Measurements from ENCODE around the gene USP38. TPM values are rescaled to one million over a fixed set of nuclear protein-coding genes. Genes with fewer than 3 reads are reported as not detected.

Gene USP38
- total and polyA plus RNA-seq, 10 donors: 4.2 to 37.3 (median 25.1) TPM

DNA sequence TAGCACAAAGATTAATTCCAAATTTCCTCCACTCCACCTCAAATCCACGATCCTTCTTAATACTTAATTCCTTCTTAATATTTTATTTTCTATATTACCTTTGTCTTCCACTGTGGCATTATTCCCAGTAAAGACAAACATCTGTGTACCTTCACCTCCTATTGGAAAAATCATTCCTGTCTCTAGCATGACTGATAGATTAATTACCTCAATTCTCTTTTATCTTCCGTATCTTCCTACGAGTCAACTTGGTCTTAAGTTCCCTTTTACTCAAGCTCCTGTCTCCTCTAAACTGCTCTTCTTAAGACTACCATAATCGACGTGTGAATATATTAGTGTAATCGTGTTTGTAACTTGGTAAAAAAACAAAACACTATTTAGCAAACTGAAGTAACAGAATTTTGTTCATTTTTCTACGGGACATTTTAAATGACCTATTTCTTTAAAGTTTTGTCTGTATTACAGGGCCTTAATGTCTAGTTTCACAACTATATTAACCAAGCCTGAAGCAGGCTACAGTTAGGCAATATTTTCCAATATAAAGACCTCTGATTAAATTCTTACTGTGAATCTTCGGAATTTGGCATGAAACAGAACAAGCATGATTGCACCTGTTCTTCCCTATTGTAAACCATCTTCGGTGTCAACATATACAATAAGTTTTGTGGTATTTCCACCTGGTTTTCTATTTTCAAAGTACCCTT is 1.1 kb upstream of the USP38 start:
- DNase-seq: no peak
- peaks cover 0 to 6% (median 4%) of the 10 kb centered on the region in 8 donors for H3K9me3 ChIP-seq
- TF ChIP-seq, protein P1, sequence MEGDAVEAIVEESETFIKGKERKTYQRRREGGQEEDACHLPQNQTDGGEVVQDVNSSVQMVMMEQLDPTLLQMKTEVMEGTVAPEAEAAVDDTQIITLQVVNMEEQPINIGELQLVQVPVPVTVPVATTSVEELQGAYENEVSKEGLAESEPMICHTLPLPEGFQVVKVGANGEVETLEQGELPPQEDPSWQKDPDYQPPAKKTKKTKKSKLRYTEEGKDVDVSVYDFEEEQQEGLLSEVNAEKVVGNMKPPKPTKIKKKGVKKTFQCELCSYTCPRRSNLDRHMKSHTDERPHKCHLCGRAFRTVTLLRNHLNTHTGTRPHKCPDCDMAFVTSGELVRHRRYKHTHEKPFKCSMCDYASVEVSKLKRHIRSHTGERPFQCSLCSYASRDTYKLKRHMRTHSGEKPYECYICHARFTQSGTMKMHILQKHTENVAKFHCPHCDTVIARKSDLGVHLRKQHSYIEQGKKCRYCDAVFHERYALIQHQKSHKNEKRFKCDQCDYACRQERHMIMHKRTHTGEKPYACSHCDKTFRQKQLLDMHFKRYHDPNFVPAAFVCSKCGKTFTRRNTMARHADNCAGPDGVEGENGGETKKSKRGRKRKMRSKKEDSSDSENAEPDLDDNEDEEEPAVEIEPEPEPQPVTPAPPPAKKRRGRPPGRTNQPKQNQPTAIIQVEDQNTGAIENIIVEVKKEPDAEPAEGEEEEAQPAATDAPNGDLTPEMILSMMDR (IDR thresholded peaks at IDR 0.05 in 8 of 11, conservative IDR thresholded peaks at IDR 0.05 in 3 of 11): no peak
- TF ChIP-seq POLR2A (IDR thresholded peaks at IDR 0.05): no peak
- no peak for TF ChIP-seq POLR2AphosphoS5 (IDR thresholded peaks at IDR 0.05)
- peak overlapping the region; percentile 92 to 98 (median 96) for H3K27ac ChIP-seq
- H3K4me3 ChIP-seq: peak overlapping the region; percentile 59 to 94 (median 86)
- peaks cover 17 to 60% (median 49%) of the 10 kb centered on the region in 6 donors for H3K4me1 ChIP-seq
- no peaks in the 10 kb centered on the region for H3K36me3 ChIP-seq
- H3K27me3 ChIP-seq (replicated peaks in 1 of 7): no peaks in the 10 kb centered on the region
- 46 to 58% (median 52%) methylated on average over 9 of the region's 9 CpGs for WGBS, 5 donors
- intact Hi-C loops (cut with DNase I; ENCODE audit: low total_unique reads): loop anchor here (10.0 kb wide), 2 partner anchors 151 to 1959 kb away; partner anchors contain the start of genes GAB1 and ZNF330

DNA sequence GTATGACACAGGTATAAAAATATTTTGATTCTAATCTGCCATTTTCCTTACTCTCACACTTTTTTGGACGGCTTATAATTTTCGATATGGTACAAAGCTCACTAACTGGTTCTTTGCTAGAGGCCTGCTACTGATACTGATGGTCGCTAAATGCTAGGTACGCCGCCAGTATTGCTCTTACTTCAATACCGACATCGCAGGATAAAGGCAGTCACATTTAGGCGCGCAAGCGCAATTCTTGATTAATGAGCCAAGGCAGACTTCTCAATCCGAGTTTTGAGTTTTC is 557 bp upstream of the USP38 start:
- intact Hi-C loops (cut with DNase I; ENCODE audit: low total_unique reads): loop anchor here (10.0 kb wide), 2 partner anchors 151 to 1959 kb away; partner anchors contain the start of genes GAB1 and ZNF330
- Histone ChIP-seq H3K27me3 (replicated peaks in 1 of 7) (no peaks in the 10 kb centered on the region), H3K27ac (peak overlapping the region; percentile 92 to 98 (median 96)), H3K9me3 (peaks cover 0 to 1% (median 0%) of the 10 kb centered on the region in 8 donors), H3K4me3 (peak overlapping the region; percentile 59 to 94 (median 86)), H3K4me1 (peaks cover 22 to 65% (median 54%) of the 10 kb centered on the region in 6 donors), H3K36me3 (no peaks in the 10 kb centered on the region)
- TF ChIP-seq POLR2AphosphoS5 (IDR thresholded peaks at IDR 0.05) (no peak), POLR2A (IDR thresholded peaks at IDR 0.05) (no peak)
- TF ChIP-seq, protein P1 (IDR thresholded peaks at IDR 0.05 in 8 of 11, conservative IDR thresholded peaks at IDR 0.05 in 3 of 11): no peak
- WGBS, 5 donors: 0 to 1% (median 1%) methylated on average over 11 of the region's 11 CpGs
- DNase-seq: no peak

DNA sequence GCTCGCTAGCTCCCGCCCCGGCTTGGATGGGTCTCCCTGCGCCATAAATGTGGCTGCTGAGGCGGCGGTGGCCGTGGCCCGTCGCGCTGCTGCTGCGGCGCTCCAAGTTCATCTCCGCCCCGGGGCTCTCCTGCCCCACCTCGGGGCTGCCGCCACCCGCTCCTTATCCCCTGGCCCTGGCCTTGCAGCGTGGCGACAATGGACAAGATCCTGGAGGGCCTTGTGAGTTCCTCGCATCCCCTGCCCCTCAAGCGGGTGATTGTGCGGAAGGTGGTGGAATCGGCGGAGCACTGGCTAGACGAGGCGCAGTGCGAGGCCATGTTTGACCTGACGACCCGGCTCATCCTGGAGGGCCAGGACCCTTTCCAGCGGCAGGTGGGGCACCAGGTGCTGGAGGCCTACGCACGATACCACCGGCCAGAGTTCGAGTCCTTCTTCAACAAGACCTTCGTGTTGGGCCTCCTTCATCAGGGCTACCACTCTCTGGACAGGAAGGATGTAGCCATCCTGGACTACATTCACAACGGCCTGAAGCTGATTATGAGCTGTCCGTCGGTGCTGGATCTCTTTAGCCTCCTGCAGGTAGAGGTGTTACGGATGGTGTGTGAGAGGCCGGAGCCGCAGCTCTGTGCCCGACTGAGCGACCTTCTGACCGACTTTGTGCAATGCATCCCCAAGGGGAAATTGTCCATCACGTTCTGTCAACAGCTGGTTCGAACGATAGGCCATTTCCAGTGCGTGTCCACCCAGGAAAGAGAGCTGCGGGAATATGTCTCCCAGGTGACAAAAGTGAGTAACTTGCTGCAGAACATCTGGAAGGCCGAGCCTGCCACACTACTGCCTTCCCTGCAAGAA is 763 bp downstream of the USP38 start:
- 0 to 1% (median 0%) methylated on average over 27 to 50 of the region's 50 CpGs for WGBS, 5 donors

More for the DNA sequence above, 763 bp downstream of the USP38 start:
- peak overlapping the region; percentile 92 to 98 (median 96) for H3K27ac ChIP-seq
- H3K36me3 ChIP-seq: peaks cover 0 to 11% (median 2%) of the 10 kb centered on the region in 6 donors
- no peaks in the 10 kb centered on the region for H3K27me3 ChIP-seq (replicated peaks in 1 of 7)
- DNase-seq: peak; percentile 80
- TF ChIP-seq POLR2A (IDR thresholded peaks at IDR 0.05) (no peak), POLR2AphosphoS5 (IDR thresholded peaks at IDR 0.05) (peak in 1 of 3 donors; percentile 6)
- TF ChIP-seq, protein P1 (IDR thresholded peaks at IDR 0.05 in 8 of 11, conservative IDR thresholded peaks at IDR 0.05 in 3 of 11): peak in 1 of 11 experiments; percentile 10
- H3K9me3 ChIP-seq: no peaks in the 10 kb centered on the region
- peak overlapping the region; percentile 59 to 94 (median 86) for H3K4me3 ChIP-seq
- peaks cover 33 to 78% (median 67%) of the 10 kb centered on the region in 6 donors for H3K4me1 ChIP-seq
- intact Hi-C loops (cut with DNase I; ENCODE audit: low total_unique reads): loop anchor here (10.0 kb wide), 2 partner anchors 149 to 1961 kb away; partner anchors contain the start of genes GAB1 and ZNF330
